Stomach (tissue), 4 donors: ENCODE results near the gene PRLHR.

Experiments used
- POLR2A ChIP-seq, 4 donors: fragments of 450-650 bp; IDR thresholded peaks; one replicate each; pipeline ENCODE4 v1.6.1; 2016; ENCODE audit warnings: antibody characterized with exemption in 4 of 4, control low read depth in 2 of 4, mild to moderate bottlenecking in 1 of 4, moderate library complexity in 1 of 4
- POLR2AphosphoS5 ChIP-seq, 3 donors: sonication (generic); formaldehyde crosslinking; IDR thresholded peaks; one replicate each; pipeline ENCODE4 v1.6.1; 2016; ENCODE audit warnings: antibody characterized with exemption in 3 of 3
- TF ChIP-seq, protein P1 (sequence below), 7 experiments: fragments of 450-650 bp in 4 of 7; fragments of 200-600 bp in 3 of 7; sonication (generic) in 3 of 7; IDR thresholded peaks; one replicate each; pipeline ENCODE4 v1.5.1; 2016 to 2019; ENCODE audit warnings: antibody characterized with exemption in 7 of 7, control low read depth in 2 of 7, mild to moderate bottlenecking in 1 of 7

DNA sequence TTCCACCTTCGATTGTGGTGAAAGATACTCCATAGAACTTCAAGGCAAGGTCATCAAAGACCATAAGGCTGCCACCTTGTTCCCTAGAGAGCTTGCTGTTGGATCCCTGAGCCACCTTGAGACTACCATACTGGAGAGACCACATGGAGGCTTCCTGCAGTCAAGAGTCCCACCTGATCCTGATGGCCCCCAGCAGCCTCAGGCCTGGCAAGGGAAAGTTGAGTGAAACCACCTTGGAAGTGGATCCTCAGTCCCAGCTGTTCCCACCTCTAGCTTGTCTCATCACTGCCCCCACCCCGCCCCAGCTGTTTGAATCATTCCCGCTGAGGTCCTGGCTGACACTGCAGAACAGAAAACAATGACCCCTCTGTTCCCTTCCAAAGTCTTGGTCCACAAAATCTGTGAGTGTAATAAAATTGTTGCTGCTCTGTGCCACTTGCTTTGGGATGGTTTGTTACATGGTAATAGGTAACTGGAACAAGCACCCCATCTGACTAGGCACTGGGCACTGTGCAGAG lies 32.0 kb downstream of the PRLHR start:
- TF ChIP-seq, protein P1, sequence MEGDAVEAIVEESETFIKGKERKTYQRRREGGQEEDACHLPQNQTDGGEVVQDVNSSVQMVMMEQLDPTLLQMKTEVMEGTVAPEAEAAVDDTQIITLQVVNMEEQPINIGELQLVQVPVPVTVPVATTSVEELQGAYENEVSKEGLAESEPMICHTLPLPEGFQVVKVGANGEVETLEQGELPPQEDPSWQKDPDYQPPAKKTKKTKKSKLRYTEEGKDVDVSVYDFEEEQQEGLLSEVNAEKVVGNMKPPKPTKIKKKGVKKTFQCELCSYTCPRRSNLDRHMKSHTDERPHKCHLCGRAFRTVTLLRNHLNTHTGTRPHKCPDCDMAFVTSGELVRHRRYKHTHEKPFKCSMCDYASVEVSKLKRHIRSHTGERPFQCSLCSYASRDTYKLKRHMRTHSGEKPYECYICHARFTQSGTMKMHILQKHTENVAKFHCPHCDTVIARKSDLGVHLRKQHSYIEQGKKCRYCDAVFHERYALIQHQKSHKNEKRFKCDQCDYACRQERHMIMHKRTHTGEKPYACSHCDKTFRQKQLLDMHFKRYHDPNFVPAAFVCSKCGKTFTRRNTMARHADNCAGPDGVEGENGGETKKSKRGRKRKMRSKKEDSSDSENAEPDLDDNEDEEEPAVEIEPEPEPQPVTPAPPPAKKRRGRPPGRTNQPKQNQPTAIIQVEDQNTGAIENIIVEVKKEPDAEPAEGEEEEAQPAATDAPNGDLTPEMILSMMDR (IDR thresholded peaks at IDR 0.05) = no peak
- TF ChIP-seq POLR2AphosphoS5 (IDR thresholded peaks at IDR 0.05) (no peak), POLR2A (IDR thresholded peaks at IDR 0.05) (no peak)
